Panc1 (cell line): ENCODE results near the gene TANGO2. TPM values are rescaled to one million over a fixed set of nuclear protein-coding genes. Genes with fewer than 3 reads are reported as not detected.

Experiments used
- ATAC-seq: fragments of 200-7000 bp; cut with Tn5 transposase; 2 replicates; pipeline ENCODE4 v1.9.1; 2020; ENCODE audit warnings: mild to moderate bottlenecking, moderate library complexity
- BruUV-seq: library from RNA; stranded (reverse); fragments of 400-500 nt; replicated peaks from 2 replicates; lab custom pipeline; 2021; lab: Mats Ljungman, UMichigan
- CTCF ChIA-PET: fragments of 300-600 bp; sonication (Branson Sonifier 250); formaldehyde crosslinking; loops from one replicate; lab custom pipeline; 2022; ENCODE audit warnings: antibody characterized with exemption; lab: Charles Lee
- POLR2A ChIA-PET: fragments of 300-600 bp; sonication (Branson Sonifier 250); formaldehyde crosslinking; loops from one replicate; lab custom pipeline; 2022; ENCODE audit warnings: antibody characterized with exemption; lab: Charles Lee
- DNase-seq: peaks from one replicate; pipeline ENCODE4 v3.0.0-alpha.2; 2010; ENCODE audit warnings: low read depth, low spot score
- H3K27ac ChIP-seq: 2 replicates; pipeline ENCODE4 v1.5.1; 2011; ENCODE audit warnings: mild to moderate bottlenecking, low read length, inconsistent platforms
- H3K27me3 ChIP-seq: fragments of 200-500 bp; sonication (Bioruptor generic); 2 replicates; pipeline ENCODE4 v1.6.0; 2014; ENCODE audit warnings: low read length, inconsistent platforms; ENCODE audit not compliant: control insufficient read depth, insufficient read depth
- H3K36me3 ChIP-seq: fragments of 200-500 bp; sonication (Bioruptor generic); 2 replicates; pipeline ENCODE4 v1.5.1; 2014; ENCODE audit warnings: inconsistent platforms, mild to moderate bottlenecking, low read length, moderate library complexity; ENCODE audit not compliant: control insufficient read depth, insufficient read depth
- H3K4me1 ChIP-seq: 2 replicates; pipeline ENCODE4 v1.5.1; 2011; ENCODE audit warnings: inconsistent platforms, mild to moderate bottlenecking, low read length, moderate library complexity; ENCODE audit not compliant: control insufficient read depth, insufficient read depth
- H3K4me3 ChIP-seq, 2 experiments: 2 replicates each; pipeline ENCODE4 v1.5.1; 2011 to 2012; ENCODE audit warnings: low read depth in 2 of 2, low read length in 2 of 2, mild to moderate bottlenecking in 2 of 2, inconsistent platforms in 1 of 2, moderate library complexity in 1 of 2
- H3K9me3 ChIP-seq: fragments of 200-500 bp; sonication (Bioruptor generic); 2 replicates; pipeline ENCODE4 v1.5.1; 2014; ENCODE audit warnings: low read depth, mild to moderate bottlenecking, inconsistent platforms, low read length, moderate library complexity; ENCODE audit not compliant: control insufficient read depth, insufficient read depth
- CTCF ChIP-seq: fragments of 450-650 bp; IDR thresholded peaks from 2 replicates; pipeline ENCODE4 v1.5.1; 2017; ENCODE audit warnings: mild to moderate bottlenecking
- REST ChIP-seq, 2 experiments: IDR thresholded peaks; 2 replicates each; pipeline ENCODE4 v1.6.1; 2011 to 2012; ENCODE audit warnings: low read depth in 2 of 2, control low read depth in 1 of 2, low read length in 1 of 2, mild to moderate bottlenecking in 1 of 2, moderate library complexity in 1 of 2; ENCODE audit not compliant: insufficient read depth in 1 of 2
- SIN3A ChIP-seq: IDR thresholded peaks from 2 replicates; pipeline ENCODE4 v1.6.1; 2012; ENCODE audit warnings: low read depth, mild to moderate bottlenecking, low read length, moderate library complexity, borderline replicate concordance; ENCODE audit not compliant: insufficient read depth
- in situ Hi-C: cut with HindIII; loops from 2 replicates; pipeline ENCODE4 v1.10.0; 2016; ENCODE audit warnings: low sequenced_read_pairs, low pct_unique_long_range_greater_than_20kb
- intact Hi-C: fragments of 100-400 bp; cut with micrococcal nuclease; formaldehyde crosslinking; loops from one replicate; pipeline ENCODE4 v1.10.0; 2022; ENCODE audit not compliant: unreplicated experiment
- total RNA-seq: library from RNA; stranded (reverse); gene quantifications from one replicate; pipeline ENCODE4 v1.2.1, GENCODE V29; 2021; ENCODE audit not compliant: unreplicated experiment

TANGO2 gene
- total RNA-seq, 1 experiment from 2014 or later: 32.2 TPM

GRCh38 chr22:20111045-20111688, 90.3 kb downstream of the TANGO2 start:
- peaks cover 13% of the 10 kb centered on the region for H3K4me1 ChIP-seq
- TF ChIP-seq SIN3A: no peak
- peak; percentile 75 for TF ChIP-seq CTCF

GRCh38 chr22:20111689-20112622, 91.0 kb downstream of the TANGO2 start:
- ChIA-PET CTCF (interaction anchor here (0.7 to 0.8 kb wide), 2 partner anchors 15 to 126 kb away, joined by 3 to 8 read pairs; no protein-coding TSS in a partner anchor), POLR2A (no interaction called here)
- Histone ChIP-seq H3K4me3 (no peak overlapping the region), H3K27ac (peak overlapping the region; percentile 39; the same call in 1 of the 2 replicates), H3K27me3 (no peaks in the 10 kb centered on the region), H3K9me3 (no peaks in the 10 kb centered on the region), H3K36me3 (peaks cover 4% of the 10 kb centered on the region), H3K4me1 (peaks cover 13% of the 10 kb centered on the region)
- BruUV-seq: no TSS peak
- TF ChIP-seq REST (IDR thresholded peaks at IDR 0.05; ENCODE audit: insufficient read depth in 1 of 2, low read depth in 2 of 2, low read length in 1 of 2): no peak
- 0 out of 2 replicates have a peak, but pooled peaks have one; percentile 50 for TF ChIP-seq SIN3A
- intact Hi-C loops: no loop called here
- DNase-seq: no peak
- in situ Hi-C loops: no loop called here
- ATAC-seq: peak; percentile 14; the same call in 1 of the 2 replicates

More at GRCh38 chr22:20111045-20111688, 90.3 kb downstream of the TANGO2 start:
- intact Hi-C loops (no loop called here), in situ Hi-C loops (no loop called here)
- ATAC-seq: peak; percentile 31; the same call in 1 of the 2 replicates
- no peaks in the 10 kb centered on the region; the same call in 1 of the 2 replicates for H3K36me3 ChIP-seq
- H3K9me3 ChIP-seq: no peaks in the 10 kb centered on the region
- BruUV-seq: no TSS peak
- no peak overlapping the region for H3K4me3 ChIP-seq
- no peaks in the 10 kb centered on the region for H3K27me3 ChIP-seq
- CTCF ChIA-PET: interaction anchor here (0.7 to 0.8 kb wide), 2 partner anchors 16 to 125 kb away, joined by 3 to 8 read pairs; no protein-coding TSS in a partner anchor
- POLR2A ChIA-PET: no interaction called here
- no peak for DNase-seq
- H3K27ac ChIP-seq: no peak overlapping the region
